Epithelial cell of proximal tubule (primary cell): ENCODE measurements around the gene PRKCQ. TPM values are rescaled to one million over a fixed set of nuclear protein-coding genes. Genes with fewer than 3 reads are reported as not detected.

Source experiments
- DNase-seq: peaks from one replicate; pipeline ENCODE4 v3.0.0-alpha.2; 2011; ENCODE audit warnings: low read depth
- H3K4me3 ChIP-seq: 2 replicates; pipeline ENCODE4 v1.5.1; 2011; ENCODE audit warnings: low read depth, mild to moderate bottlenecking, low read length
- CTCF ChIP-seq: conservative IDR thresholded peaks from 2 replicates; pipeline ENCODE4 v1.5.1; 2012; ENCODE audit warnings: low read depth, mild to moderate bottlenecking, low read length
- total RNA-seq: library from RNA; depleted of rRNA; stranded (reverse); fragments of >200 nt; gene quantifications from 2 replicates; pipeline ENCODE4 v1.2.3, GENCODE V29; 2015

Gene PRKCQ
- total RNA-seq, 1 donor from 2014 or later, result 6.8 TPM

- DNase-seq, result no peak
- TF ChIP-seq CTCF, result no peak
- H3K4me3 ChIP-seq, result no peak overlapping the region
These were observed 184.5 kb downstream of the PRKCQ start for GRCh38 chr10:6395606-6396005.

- TF ChIP-seq CTCF, result no peak
- DNase-seq, result no peak
- no peak overlapping the region for H3K4me3 ChIP-seq
These were observed 186.0 kb downstream of the PRKCQ start for GRCh38 chr10:6394084-6394483.

GRCh38 chr10:6393168-6393567 lies 186.9 kb downstream of the PRKCQ start:
- DNase-seq, result no peak
- no peak overlapping the region for H3K4me3 ChIP-seq
- TF ChIP-seq CTCF, result no peak

GRCh38 chr10:6390213-6390845 lies 189.7 kb downstream of the PRKCQ start:
- TF ChIP-seq CTCF, result no peak
- no peak for DNase-seq

GRCh38 chr10:6388261-6388893 lies 191.7 kb downstream of the PRKCQ start:
- no peak for DNase-seq
- no peak overlapping the region for H3K4me3 ChIP-seq
- TF ChIP-seq CTCF, result no peak

More at GRCh38 chr10:6390213-6390845, 189.7 kb downstream of the PRKCQ start:
- H3K4me3 ChIP-seq, result no peak overlapping the region

GRCh38 chr10:6386960-6387359 lies 193.1 kb downstream of the PRKCQ start:
- no peak for TF ChIP-seq CTCF
- no peak for DNase-seq
- H3K4me3 ChIP-seq, result no peak overlapping the region

GRCh38 chr10:6386346-6386745 lies 193.7 kb downstream of the PRKCQ start:
- TF ChIP-seq CTCF, result no peak
- DNase-seq, result no peak
- H3K4me3 ChIP-seq, result no peak overlapping the region
